GM19438 (cell line): ENCODE measurements around the gene PALS1.
"Not testable (repeated sequence)": the region's sequence is repeated elsewhere in the genome, so short reads cannot be mapped to it uniquely, and the experiment has no call there.

Source experiments
- ATAC-seq: cut with Tn5 transposase; IDR thresholded peaks from one replicate; pipeline ENCODE4 v1.9.1; 2021; ENCODE audit warnings: low read depth; ENCODE audit not compliant: unreplicated experiment

PALS1 gene

GRCh38 chr14:67253076-67253635 is 11.9 kb downstream of the PALS1 start:
- no peak for ATAC-seq

- no peak for ATAC-seq
These were observed 16.7 kb downstream of the PALS1 start for GRCh38 chr14:67257906-67258305.

GRCh38 chr14:67260965-67261364 is 19.7 kb downstream of the PALS1 start:
- ATAC-seq: no peak

- no peak for ATAC-seq
These were observed 22.4 kb downstream of the PALS1 start for GRCh38 chr14:67263499-67264149.

- ATAC-seq: no peak
These were observed 23.9 kb downstream of the PALS1 start for GRCh38 chr14:67265131-67265530.

GRCh38 chr14:67267576-67268328 is 26.5 kb downstream of the PALS1 start:
- ATAC-seq: no peak

GRCh38 chr14:67268426-67269150 is 27.4 kb downstream of the PALS1 start:
- no peak for ATAC-seq

GRCh38 chr14:67269298-67270060 is 28.2 kb downstream of the PALS1 start:
- no peak for ATAC-seq

- ATAC-seq: no peak
These were observed 29.0 kb downstream of the PALS1 start for GRCh38 chr14:67270145-67270753.

- ATAC-seq: no peak
These were observed 29.7 kb downstream of the PALS1 start for GRCh38 chr14:67270933-67271332.

- ATAC-seq: not testable (repeated sequence)
These were observed 32.0 kb downstream of the PALS1 start for GRCh38 chr14:67273281-67273680.

- ATAC-seq: no peak
These were observed 34.9 kb downstream of the PALS1 start for GRCh38 chr14:67276131-67276530.

GRCh38 chr14:67280506-67280905 is 39.3 kb downstream of the PALS1 start:
- ATAC-seq: no peak

- ATAC-seq: no peak
These were observed 44.7 kb downstream of the PALS1 start for GRCh38 chr14:67285876-67286452.
